NCI-H1417 treated with DMSO at 0.1 percent for 48 hours (cell line): Measurements from ENCODE around the gene SHISA2.

ENCODE experiments used
- DNase-seq: peaks from one replicate; lab custom pipeline; 2025; lab: John Stamatoyannopoulos, UW

The SHISA2 gene

GRCh38 chr13:26048741-26049140, 3.1 kb downstream of the SHISA2 start:
- DNase-seq = no peak

GRCh38 chr13:26047040-26047439, 4.8 kb downstream of the SHISA2 start:
- no peak for DNase-seq

GRCh38 chr13:26046639-26047038, 5.2 kb downstream of the SHISA2 start:
- DNase-seq = no peak

GRCh38 chr13:26045142-26045541, 6.7 kb downstream of the SHISA2 start:
- DNase-seq = no peak

- no peak for DNase-seq
Observed at GRCh38 chr13:26042785-26043184, 9.0 kb downstream of the SHISA2 start.

- no peak for DNase-seq
Observed at GRCh38 chr13:26041444-26041843, 10.4 kb downstream of the SHISA2 start.

- DNase-seq = no peak
Observed at GRCh38 chr13:26038931-26039475, 12.8 kb downstream of the SHISA2 start.

GRCh38 chr13:26037302-26037701, 14.5 kb downstream of the SHISA2 start:
- DNase-seq = no peak

GRCh38 chr13:26036383-26036782, 15.4 kb downstream of the SHISA2 start:
- DNase-seq = no peak

- no peak for DNase-seq
Observed at GRCh38 chr13:26034018-26034417, 17.8 kb downstream of the SHISA2 start.

- DNase-seq = no peak
Observed at GRCh38 chr13:26030331-26030730, 21.5 kb downstream of the SHISA2 start.

GRCh38 chr13:26029581-26030136, 22.2 kb downstream of the SHISA2 start:
- no peak for DNase-seq

- no peak for DNase-seq
Observed at GRCh38 chr13:26026211-26026610, 25.6 kb downstream of the SHISA2 start.

- no peak for DNase-seq
Observed at GRCh38 chr13:26025771-26026170, 26.0 kb downstream of the SHISA2 start.

- DNase-seq = no peak
Observed at GRCh38 chr13:26025196-26025595, 26.6 kb downstream of the SHISA2 start.

- no peak for DNase-seq
Observed at GRCh38 chr13:26024558-26024957, 27.3 kb downstream of the SHISA2 start.

GRCh38 chr13:26022538-26023292, 29.1 kb downstream of the SHISA2 start:
- no peak for DNase-seq

GRCh38 chr13:26021956-26022355, 29.9 kb downstream of the SHISA2 start:
- DNase-seq = no peak

- DNase-seq = no peak
Observed at GRCh38 chr13:26021516-26021915, 30.3 kb downstream of the SHISA2 start.

- no peak for DNase-seq
Observed at GRCh38 chr13:26020891-26021290, 30.9 kb downstream of the SHISA2 start.

GRCh38 chr13:26019881-26020870, 31.6 kb downstream of the SHISA2 start:
- no peak for DNase-seq

- no peak for DNase-seq
Observed at GRCh38 chr13:26019251-26019650, 32.6 kb downstream of the SHISA2 start.
